Muscle of back (tissue), 13 donors: ENCODE data around the gene TBC1D32. TPM values are rescaled to one million over a fixed set of nuclear protein-coding genes. Genes with fewer than 3 reads are reported as not detected.
"Not testable (repeated sequence)": the region's sequence is repeated elsewhere in the genome, so short reads cannot be mapped to it uniquely, and the experiment has no call there.

Source experiments
- DNase-seq, 3 donors: peaks; one replicate each; pipeline versions ENCODE4 v3.0.0 to v3.0.0-alpha.2; 2013
- long read RNA-seq, 9 donors: transcript quantifications; one replicate each; lab custom pipeline, GENCODE V29; 2026
- polyA plus RNA-seq, 10 donors: library from polyadenylated mRNA; unstranded; fragments of 120-200 nt; gene quantifications; one replicate each; pipeline ENCODE4 v1.2.1, GENCODE V29; 2013; ENCODE audit not compliant: insufficient read length in 10 of 10

Gene TBC1D32, protein sequence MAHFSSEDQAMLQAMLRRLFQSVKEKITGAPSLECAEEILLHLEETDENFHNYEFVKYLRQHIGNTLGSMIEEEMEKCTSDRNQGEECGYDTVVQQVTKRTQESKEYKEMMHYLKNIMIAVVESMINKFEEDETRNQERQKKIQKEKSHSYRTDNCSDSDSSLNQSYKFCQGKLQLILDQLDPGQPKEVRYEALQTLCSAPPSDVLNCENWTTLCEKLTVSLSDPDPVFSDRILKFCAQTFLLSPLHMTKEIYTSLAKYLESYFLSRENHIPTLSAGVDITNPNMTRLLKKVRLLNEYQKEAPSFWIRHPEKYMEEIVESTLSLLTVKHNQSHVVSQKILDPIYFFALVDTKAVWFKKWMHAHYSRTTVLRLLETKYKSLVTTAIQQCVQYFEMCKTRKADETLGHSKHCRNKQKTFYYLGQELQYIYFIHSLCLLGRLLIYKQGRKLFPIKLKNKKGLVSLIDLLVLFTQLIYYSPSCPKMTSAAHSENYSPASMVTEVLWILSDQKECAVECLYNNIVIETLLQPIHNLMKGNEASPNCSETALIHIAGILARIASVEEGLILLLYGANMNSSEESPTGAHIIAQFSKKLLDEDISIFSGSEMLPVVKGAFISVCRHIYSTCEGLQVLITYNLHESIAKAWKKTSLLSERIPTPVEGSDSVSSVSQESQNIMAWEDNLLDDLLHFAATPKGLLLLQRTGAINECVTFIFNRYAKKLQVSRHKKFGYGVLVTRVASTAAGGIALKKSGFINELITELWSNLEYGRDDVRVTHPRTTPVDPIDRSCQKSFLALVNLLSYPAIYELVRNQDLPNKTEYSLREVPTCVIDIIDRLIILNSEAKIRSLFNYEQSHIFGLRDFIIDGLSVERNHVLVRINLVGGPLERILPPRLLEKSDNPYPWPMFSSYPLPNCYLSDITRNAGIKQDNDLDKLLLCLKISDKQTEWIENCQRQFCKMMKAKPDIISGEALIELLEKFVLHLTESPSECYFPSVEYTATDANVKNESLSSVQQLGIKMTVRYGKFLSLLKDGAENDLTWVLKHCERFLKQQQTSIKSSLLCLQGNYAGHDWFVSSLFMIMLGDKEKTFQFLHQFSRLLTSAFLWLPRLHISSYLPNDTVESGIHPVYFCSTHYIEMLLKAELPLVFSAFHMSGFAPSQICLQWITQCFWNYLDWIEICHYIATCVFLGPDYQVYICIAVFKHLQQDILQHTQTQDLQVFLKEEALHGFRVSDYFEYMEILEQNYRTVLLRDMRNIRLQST
- polyA plus RNA-seq = 10 to 100 TPM in 1 of 10 donors, 1 to 10 TPM in 9; 4.5 to 10.3 (median 6.1) TPM
- long read RNA-seq, donor 1 = 0 reads
- long read RNA-seq, donor 2 = 0 reads
- long read RNA-seq, donor 3 = 0 reads
- long read RNA-seq, donor 4 = 0 reads
- long read RNA-seq, donor 5 = 0 reads
- long read RNA-seq, donor 6 = 0 reads
- long read RNA-seq, donor 7 = 0 reads
- long read RNA-seq, donor 8 = 0 reads
- long read RNA-seq, donor 9 = 0 reads

- peak; percentile 91 to 99 (median 97) for DNase-seq
Measured at GRCh38 chr6:121334299-121335086, at the start of gene TBC1D32. Gene TBC1D32 (minus strand): TSS chr6:121334480. CDS start chr6:121334430, 50 bp downstream.

DNA sequence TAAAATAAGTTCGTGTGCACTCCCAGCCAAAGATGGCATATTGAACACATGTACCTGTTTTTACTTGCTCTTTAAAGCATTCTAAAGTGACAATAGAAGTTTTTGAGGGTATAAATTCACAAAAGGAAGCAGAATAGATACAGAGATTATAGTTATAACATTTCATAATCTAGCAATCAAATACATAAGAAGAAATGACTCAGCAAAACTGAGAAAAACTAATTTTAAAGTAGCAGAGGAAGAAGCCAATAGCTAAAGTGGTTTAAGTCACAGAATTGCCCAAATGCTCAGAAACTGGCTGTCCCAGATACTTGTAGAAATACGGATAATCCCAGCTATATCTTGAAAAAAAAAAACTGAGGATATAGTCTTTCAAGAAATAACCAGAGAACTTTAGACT, 49.2 kb upstream of the TBC1D32 start:
- DNase-seq = no peak

GRCh38 chr6:121382467-121383121, 48.3 kb upstream of the TBC1D32 start:
- DNase-seq = peak; percentile 0 to 54 (median 10)

DNA sequence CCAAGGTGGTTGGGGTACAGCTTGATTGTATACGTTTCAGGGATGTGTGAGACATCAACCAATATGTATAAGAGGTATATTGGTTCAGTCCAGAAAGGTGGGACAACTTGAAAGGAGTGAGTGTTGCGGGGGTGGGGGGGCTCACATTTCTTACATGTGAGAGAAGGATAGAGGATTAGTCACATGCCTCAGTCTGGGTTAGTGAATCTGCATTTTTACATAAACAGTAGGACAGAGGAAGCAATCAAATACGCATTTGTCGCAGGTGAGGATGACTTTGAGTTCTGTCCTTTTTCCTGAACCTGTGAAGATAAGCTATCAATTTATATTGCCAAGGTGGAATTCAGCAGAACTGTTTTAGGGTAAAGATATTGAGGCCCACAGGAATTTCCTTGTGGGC, 42.1 kb upstream of the TBC1D32 start:
- no peak for DNase-seq

GRCh38 chr6:121374219-121374618, 39.9 kb upstream of the TBC1D32 start:
- not testable (repeated sequence) for DNase-seq

DNA sequence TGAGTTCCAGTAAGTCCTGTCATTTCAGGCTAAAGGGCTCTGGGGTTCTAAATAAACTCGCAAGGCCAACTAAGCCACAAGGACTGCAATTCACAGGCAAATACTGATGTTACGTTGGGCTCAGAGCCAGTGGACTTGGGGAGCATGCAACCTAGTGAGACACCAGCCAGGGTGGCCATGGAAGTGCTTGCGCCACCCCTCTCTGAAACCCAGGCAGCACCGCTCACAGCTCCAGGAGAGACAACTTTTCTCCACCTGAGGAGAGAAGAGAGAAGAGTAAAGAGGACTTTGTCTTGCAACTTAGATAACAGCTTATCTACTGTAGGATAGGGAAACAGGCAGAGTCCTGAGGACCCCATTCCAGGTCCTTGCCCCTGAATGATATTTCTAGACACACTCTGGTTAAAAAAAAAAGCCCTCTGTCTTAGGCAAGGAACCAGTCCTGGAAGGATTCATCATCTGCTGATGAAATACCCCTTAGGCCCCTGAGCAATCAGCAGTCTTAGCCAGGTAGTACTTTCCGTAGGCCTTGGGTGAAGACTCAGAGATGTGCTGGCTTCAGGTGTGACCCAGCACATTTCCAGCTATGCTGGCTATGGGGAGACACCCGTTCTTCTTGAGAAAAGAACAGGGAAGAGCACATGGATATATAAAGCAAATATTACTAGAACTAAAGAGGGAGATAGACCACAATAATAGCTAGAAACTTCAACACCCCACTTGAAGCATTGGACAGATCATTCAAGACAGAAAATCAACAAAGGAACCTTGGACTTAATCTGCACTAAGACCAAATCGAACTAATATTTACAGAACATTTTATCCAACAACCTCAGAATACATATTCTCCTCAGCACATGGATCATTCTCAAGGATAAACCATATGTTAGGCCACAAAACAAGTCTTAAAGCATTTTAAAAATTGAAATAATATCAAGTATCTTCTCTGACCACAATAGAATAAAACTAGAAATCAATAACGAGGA, 31.5 kb upstream of the TBC1D32 start:
- no peak for DNase-seq

DNA sequence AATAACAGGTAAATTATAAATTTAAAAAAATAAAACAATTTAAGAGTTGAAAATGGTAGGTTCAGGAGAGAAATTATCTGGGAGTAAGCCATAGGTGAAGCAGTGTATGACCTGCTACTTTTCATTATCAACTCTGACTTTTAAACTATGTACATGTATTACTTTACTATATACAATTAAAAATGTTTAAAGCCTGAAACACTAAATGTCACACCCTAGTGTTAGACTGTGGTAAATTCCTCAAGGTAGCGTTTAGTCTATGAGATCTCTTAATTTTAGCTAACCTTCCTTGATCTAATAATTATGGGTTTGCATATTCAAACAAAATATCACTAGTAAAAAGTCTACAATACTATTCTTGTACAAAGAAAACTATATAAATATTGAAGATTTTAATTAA, 22.3 kb upstream of the TBC1D32 start:
- DNase-seq = no peak

GRCh38 chr6:121354764-121355163, 20.5 kb upstream of the TBC1D32 start:
- no peak for DNase-seq

- DNase-seq = no peak
Measured at GRCh38 chr6:121352941-121353340, 18.7 kb upstream of the TBC1D32 start.

GRCh38 chr6:121351916-121352315, 17.6 kb upstream of the TBC1D32 start:
- no peak for DNase-seq

GRCh38 chr6:121349596-121349995, 15.3 kb upstream of the TBC1D32 start:
- DNase-seq = no peak

DNA sequence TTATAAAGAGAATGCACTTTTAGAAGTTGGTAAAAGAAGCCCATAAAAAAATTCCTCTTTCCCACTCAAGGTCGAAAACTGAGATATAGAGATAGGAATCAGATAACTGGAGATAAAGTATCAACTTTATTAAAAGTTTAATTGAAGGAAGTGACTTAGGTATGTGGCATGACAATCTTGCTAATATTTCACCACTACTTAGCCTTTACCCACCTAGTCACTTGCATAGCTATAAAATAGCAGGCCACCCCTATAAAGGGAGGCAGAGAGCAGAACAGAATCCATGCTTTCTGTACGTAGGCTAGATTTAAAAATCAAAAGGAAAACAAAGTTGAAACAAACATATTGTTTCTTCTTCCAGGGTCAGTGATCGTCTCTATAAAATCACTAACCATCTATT, 13.2 kb upstream of the TBC1D32 start:
- no peak for DNase-seq

DNA sequence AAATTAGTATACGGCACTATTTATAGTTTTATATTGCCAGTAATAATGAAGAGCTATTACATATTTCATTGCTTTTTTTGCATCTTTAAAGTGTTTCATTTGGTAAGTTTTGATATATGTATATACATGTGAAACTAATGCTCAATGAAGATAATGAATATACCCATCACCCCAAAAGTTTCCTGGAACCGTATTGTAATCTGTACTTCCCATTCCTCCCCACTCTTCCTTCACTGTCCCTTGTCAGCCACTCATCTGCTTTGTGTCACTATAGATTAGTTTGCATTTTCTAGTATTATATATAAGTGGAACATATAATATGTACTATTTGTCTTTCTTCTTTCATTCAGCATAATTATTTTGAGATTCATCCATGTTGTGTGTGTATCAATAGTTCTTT, 10.3 kb upstream of the TBC1D32 start:
- DNase-seq = no peak

GRCh38 chr6:121339639-121340226, 5.5 kb upstream of the TBC1D32 start:
- peak in 1 of 3 donors; percentile 20 for DNase-seq

DNA sequence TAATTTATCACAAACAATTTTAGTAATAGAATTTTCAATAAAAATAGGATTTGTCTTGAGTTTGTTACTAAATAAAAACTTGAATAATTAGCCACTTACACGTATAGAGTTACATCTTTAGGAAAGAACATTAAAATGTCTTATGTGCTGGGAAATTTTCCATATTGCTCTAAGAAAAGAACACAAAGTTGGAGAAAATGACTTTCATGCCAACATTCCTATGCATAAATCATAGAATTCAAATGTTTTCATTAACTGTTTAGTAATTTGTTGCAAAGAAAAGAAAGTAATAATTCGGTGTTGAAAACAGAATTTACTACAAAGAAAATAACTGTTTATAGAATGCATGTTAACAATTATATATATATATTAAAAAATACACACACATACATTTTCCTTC, 4.7 kb upstream of the TBC1D32 start:
- peak in 2 of 3 donors; percentile 18 to 64 for DNase-seq

DNA sequence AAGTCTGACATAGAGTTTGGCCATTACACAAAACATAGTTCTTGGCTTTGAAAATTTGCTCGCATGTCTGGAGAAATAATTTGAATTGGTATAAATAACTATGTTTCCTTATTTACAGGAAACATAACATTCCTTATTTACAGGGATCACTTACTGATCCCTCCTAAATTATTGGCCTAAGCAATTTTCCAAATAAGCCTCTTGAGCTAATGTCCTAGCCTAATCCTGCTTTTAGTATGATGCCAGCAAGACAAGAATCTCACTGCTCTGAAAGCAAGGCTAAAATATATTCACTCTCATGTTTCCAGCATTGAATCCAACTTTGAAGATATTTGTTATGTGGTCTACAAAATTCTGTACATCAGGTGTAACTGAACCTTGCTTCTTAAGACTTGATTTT, 4.1 kb upstream of the TBC1D32 start:
- peak in 2 of 3 donors; percentile 18 to 71 for DNase-seq

DNA sequence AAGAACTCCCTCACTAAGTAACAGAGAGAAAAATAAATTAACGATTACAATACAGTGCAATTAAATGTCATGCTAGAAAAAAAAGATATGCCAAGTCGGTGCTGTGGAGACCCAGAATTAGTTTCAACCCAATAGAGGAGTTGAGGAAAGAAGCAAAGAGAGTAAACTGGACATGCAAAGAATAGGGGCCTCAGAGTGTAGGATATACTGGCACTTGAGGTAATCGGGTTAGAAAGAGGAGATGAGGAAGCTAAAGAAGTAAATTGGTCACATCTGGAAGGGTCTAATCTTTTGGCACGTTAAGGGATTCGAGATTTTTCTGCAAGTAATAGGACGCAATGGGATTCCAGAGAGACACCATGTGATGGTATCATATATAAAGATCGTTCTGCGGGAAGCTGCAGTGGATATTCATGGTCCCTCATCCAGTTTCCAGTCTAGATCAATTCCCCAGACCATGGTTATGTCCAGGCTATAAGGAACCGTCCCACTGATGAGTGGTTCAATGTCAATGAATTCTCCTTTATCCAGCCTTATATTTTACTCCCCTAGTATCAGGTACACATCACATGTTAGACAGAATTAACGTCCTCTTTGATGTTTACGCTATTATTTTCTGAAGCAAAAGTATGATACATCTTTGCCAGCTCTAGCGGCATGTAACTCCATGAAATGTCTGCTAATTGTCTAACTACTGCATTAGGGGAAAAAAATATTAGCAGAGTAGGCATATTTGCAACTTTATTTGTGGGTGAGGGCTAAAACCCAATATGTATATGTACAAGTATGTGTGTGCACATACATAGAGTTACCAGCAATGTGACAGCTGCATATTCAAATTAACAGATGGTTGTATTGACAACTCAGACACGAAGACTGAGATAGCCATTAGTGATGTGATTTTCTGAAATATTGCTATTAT, 1.1 kb upstream of the TBC1D32 start:
- DNase-seq = peak in 1 of 3 donors; percentile 8
